Stimulated activated CD4-positive, alpha-beta T cell treated with anti-CD3 and anti-CD28 coated beads, Interleukin-1b, Interleukin-23, amount 100 ng/mL, for 48 hours (primary cell): Measurements from ENCODE around the gene FAHD2A.
A peak's percentile ranks its signal among the peaks of the same experiment; 100 is the strongest.
"Not testable (repeated sequence)": the region's sequence is repeated elsewhere in the genome, so short reads cannot be mapped to it uniquely, and the experiment has no call there.

Source experiments
- DNase-seq: peaks from one replicate; pipeline ENCODE4 v3.0.0-alpha.2; 2020

Gene FAHD2A

DNA sequence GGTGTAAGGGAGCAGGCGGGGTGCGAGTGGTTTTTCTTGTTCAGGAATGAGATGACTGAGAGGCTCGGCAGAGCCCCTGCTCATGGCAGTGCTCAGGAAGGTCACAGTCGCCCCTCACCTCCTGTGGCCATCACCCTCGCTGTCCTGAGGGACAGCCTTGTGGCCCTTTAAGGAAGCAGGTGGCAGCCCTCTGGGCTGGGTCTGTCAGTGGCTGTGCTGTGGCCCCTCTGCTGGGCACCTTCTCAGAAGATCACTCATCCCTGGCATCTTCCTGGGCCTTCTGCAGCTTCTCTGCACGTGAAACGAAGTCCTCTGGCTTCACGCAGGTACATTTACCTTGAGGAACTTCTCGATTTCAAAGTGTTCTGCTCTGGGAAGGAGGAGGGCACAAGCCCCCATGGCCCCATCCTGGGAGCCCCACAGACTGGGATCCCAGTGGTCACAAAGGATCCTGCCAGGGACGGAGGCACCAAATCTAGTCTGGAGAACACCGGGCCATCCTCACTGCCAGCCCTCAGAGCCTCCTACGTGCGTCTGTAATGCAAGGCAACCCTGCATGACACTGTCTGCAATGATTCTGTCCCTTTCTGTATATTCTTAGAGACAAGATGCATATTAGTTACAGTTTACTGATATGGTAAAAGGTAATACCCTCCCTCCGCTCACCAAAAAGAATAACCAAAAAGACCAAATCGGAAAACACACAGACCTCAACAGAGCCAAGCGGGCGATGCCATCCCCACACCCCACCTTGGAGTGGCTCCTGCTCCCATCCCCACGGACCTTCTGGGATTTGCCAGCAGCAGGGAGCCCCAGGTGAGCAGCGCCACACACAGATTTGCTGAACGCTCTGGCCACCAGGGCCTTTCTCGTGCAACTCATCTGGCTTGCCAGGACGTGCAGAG lies 25.9 kb upstream of the FAHD2A start:
- DNase-seq, result no peak

DNA sequence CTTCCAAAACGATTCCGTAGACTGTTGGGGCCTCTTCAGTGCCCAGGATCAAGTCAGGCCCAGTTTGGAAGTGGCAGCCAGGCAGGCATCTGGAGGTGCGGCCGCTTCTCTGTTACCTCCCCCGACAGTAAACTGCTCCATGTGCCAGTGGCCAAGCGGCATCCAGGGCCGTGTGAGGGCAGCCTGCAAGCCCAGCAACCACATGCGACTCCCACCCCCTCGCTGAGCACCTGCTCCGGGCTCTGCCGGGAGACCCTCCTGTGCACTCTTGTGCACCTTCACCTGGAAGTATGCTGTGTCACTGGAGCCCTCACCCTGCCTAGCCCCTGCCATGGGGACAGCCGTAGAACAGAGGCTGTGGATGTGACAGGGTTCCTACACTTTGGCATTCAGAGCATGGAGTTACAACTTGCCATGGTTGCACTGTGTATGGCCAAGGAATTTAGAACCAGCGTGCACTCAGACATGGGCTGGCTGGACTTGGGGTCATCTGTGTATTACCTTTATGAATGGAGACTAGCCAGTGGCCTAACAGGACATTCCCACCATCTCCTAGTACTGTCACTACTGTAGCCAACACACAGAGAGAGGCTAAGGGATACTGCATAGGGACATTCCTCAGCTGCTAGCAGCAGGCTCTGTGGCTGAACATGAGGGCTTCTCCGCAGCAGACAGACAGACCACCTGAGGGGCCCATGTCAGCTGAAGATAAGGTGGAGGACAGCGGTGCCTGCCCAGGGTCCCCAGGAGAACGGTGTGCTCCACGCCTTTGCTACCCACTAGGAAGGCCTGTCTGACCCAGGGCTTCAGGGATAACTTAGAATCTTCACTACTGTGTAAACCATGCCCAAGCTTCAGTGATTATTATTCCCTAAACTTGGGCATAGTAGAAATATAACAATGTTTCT lies 25.0 kb upstream of the FAHD2A start:
- no peak for DNase-seq

DNA sequence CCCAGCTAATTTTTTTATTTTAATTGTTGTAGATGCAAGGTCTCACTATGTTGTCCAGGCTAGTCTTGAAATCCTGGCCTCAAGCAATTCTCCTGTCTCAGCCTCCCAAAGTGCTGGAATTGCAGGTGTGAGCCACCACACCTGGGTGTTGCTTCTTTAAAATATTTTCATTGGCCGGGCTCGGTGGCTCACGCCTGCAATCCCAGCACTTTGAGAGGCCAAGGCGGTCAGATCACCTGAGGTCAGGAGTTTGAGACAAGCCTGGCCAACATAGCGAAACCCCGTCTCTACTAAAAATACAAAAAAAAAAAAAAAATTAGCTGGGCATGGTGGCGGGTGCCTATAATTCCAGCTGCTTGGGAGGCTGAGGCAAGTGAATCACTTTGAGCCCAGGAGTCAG lies 24.2 kb upstream of the FAHD2A start:
- not testable (repeated sequence) for DNase-seq

- no peak for DNase-seq
Observed at GRCh38 chr2:95379371-95379831, 23.1 kb upstream of the FAHD2A start.

- DNase-seq, result no peak
Observed at GRCh38 chr2:95380280-95380679, 22.2 kb upstream of the FAHD2A start.

GRCh38 chr2:95380731-95381130 lies 21.8 kb upstream of the FAHD2A start:
- DNase-seq, result no peak

- no peak for DNase-seq
Observed at GRCh38 chr2:95381212-95382191, 21.0 kb upstream of the FAHD2A start.

DNA sequence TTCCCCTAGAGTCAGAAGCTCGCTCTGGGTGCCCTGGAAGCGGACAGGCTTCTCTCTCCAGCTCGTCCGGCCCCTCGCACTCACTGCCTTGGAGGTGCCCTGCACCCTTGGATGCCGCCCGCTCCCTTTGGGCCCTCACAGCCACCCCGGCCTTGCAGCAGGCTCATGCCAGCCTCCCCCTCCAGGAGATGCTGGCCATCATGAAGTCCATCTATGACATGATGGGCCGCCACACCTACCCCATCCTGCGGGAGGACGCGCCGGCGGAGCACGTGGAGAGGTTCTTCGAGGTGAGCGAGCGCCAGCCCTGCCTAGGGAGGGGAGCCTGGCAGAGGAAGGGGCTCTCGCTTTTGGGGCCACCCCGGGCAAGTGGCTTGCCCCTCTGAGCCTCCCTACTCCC lies 20.3 kb upstream of the FAHD2A start:
- no peak for DNase-seq

DNA sequence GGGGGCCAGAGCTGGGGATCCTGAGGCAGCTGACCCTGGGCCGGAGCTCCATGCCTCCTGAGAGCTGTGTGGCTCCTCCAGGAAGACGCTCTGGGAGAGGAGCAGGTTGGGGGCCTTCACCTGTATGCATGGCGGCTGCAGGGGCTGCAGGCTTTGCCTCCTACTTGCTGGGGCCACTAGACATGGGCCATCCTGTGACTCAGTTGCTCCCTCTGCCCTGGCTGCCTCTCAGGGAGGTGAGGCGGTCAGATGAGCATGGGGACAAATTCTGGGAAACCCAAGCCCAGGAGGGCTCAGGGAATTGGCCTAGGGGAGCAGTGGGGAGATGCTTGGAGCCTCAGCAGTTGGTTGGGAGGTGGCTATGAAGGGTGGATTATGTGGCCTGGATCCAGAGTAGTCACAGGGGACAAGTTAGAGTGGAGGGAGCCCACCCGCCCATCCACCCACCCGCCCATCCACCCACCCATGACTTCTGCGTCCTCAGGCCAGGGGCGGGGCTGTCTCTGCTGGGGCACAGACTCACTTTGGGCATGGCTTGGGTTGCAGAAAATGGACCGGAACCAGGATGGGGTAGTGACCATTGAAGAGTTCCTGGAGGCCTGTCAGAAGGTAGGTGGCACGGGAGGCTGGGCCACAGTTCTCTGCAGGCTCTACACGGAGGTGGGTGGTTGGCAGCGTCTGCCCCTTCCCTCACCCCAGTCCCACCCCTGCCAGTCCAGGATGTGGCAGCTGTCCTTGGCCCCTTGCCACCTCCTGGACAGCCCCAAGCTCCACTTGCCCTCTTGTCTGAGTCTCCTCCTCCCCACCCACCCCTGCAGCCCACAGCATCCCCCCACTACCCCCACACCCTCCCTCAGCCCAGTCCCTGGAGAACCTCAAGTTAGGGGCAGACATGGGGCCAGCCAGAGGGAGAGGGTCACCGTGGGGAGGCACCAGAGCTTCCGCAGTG lies 19.5 kb upstream of the FAHD2A start:
- DNase-seq, result no peak

DNA sequence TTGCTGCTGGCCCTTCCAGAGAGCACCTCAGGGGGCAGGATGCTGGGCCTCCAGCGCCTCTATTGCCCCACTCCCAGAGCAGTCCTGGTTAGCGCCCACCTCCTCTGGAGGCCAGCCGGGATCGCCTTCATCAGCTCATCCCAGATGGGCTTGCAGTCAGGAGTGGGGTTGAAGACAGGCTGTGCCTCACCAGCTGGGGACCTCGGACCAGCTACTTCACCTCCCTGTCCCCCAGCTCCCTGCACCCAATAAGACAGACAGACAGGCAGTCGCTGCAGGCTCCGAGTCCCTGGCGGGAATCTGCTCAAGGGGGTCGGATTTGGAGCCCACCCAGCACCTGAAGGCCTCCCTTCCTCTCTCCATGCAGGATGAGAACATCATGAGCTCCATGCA lies 18.9 kb upstream of the FAHD2A start:
- DNase-seq, result no peak

GRCh38 chr2:95384854-95385569 lies 17.5 kb upstream of the FAHD2A start:
- no peak for DNase-seq

- DNase-seq, result no peak
Observed at GRCh38 chr2:95385570-95385984, 16.9 kb upstream of the FAHD2A start.

GRCh38 chr2:95386031-95386430 lies 16.5 kb upstream of the FAHD2A start:
- no peak for DNase-seq

GRCh38 chr2:95387358-95387757 lies 15.2 kb upstream of the FAHD2A start:
- DNase-seq, result no peak

DNA sequence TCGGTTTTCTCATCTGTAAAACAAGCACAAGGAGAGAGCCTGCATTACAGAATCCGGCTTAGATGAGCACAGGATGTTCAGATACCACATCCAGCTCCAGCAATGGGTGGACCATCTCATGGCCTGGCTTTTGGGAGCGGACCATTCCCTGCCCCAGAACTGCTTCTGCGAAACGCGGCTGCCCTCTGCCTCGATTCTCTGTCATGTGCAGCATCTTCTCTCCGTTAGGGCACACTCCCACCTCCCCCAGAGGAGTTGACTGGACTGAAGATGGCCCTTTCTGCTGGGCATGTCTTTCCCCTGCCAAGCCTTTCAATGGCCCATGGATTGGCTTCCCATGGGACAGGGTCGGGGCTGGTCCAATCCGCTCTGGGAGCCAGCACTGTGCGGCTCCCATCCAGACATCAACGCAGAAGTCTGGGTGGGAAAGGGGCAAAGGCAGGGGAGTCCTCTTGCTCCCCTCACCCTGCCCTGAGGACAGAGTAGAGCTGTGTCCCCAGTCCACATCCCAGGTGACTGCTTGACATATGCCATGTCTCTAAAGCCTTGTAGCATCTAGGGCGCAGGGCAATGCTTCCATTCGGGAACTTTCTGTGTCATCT lies 14.3 kb upstream of the FAHD2A start:
- no peak for DNase-seq

GRCh38 chr2:95388856-95389244 lies 13.7 kb upstream of the FAHD2A start:
- no peak for DNase-seq

DNA sequence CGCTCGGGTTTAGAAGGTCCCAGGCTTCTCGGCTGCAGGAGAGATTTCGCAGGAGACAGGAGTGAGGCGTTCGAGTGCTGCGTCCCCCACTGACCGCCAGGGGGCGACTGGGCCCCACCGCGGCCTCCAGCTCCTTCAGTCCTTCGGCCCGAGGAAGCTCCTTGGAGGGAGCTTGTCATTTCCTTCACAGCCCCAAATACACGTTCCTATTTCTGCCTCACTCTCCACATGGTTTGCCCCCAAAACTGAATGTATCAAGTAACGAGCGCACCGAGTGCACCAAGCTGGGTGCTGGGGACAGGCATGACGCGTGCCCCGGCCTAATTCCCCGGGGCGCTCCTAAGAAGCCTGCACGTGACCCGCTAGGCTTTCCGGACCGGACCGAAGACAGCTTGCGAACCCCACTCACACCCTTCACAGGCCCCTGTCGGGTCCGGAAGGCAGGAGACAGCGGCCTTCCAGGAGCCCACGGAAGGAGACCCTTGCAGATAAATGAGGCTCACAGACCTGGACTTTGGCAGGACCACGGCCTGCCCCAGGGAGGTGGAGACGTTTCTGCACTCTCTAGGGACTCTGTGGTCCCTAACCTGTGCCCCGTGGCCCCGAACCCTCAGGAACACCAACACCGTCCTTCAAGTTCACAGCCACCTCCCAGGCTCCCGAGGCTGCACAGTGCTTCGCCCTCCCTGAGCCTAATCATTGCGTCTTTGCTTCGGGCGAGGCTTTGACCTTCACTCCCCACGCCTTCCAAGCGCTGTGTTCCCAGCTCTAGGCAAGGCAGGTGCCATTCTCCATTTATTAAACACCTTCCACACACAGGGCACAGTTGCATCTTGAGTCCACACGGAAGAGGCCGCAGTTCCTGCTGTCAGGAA lies 13.0 kb upstream of the FAHD2A start:
- DNase-seq, result peak; percentile 50

GRCh38 chr2:95390272-95390880 lies 12.1 kb upstream of the FAHD2A start:
- no peak for DNase-seq

DNA sequence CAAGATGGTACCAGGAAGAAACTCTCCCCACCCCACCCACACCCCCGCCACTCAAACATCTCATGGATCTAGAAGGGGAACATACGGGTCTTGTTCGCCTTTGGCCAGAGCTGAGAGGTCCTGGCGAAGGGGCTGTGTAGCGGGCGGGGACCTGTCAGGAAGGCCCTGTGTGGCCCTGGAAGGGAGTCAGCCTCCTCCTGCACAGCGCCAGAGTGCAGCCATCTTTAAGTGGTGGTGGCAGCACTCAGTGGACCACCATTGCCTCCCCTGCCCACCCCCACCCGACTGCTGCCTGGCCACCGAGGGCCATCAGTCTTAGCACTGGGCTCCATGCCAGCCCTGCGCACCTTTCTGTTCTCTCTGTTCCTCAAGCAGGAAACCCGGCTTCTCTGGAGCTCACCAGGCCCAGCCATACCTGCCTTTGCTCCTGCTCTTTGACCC lies 11.6 kb upstream of the FAHD2A start:
- DNase-seq, result no peak
